SU-DHL-6 (cell line): Measurements from ENCODE around the gene RHEB.

ENCODE experiments used
- H2AFZ ChIP-seq: fragments of 200-600 bp; sonication (generic); 2 replicates; pipeline ENCODE4 v1.6.1; 2014; ENCODE audit warnings: low read depth, mild to moderate bottlenecking, moderate library complexity, mixed read lengths, antibody characterized with exemption, low read length; ENCODE audit not compliant: severe bottlenecking
- H3F3A ChIP-seq: fragments of 200-600 bp; shearing (Covaris generic); 2 replicates; pipeline ENCODE4 v1.6.0; 2016; ENCODE audit warnings: antibody characterized with exemption, mild to moderate bottlenecking; ENCODE audit not compliant: insufficient read depth
- H3K27ac ChIP-seq: fragments of 200-600 bp; sonication (generic); 2 replicates; pipeline ENCODE4 v1.5.1; 2016; ENCODE audit warnings: low read depth, mild to moderate bottlenecking, low read length, moderate library complexity, mixed read lengths
- H3K27me3 ChIP-seq: fragments of 200-600 bp; sonication (generic), shearing (Covaris generic); 2 replicates; pipeline ENCODE4 v1.6.0; 2014; ENCODE audit warnings: mild to moderate bottlenecking, low read length
- H3K36me3 ChIP-seq: fragments of 200-600 bp; sonication (generic); 2 replicates; pipeline ENCODE4 v1.6.1; 2014; ENCODE audit warnings: mild to moderate bottlenecking, low read length, mixed read lengths
- H3K4me2 ChIP-seq: fragments of 300-600, 200-600 bp; shearing (Covaris generic), sonication (generic); 2 replicates; pipeline ENCODE4 v1.6.0; 2014; ENCODE audit warnings: low read length, low read depth, mild to moderate bottlenecking; ENCODE audit not compliant: poor library complexity, severe bottlenecking
- H3K4me3 ChIP-seq: fragments of 200-600 bp; sonication (generic); 2 replicates; pipeline ENCODE4 v1.5.1; 2014; ENCODE audit warnings: antibody characterized with exemption, low read length, mild to moderate bottlenecking, mixed read lengths; ENCODE audit not compliant: insufficient read depth, poor library complexity, severe bottlenecking
- H3K79me2 ChIP-seq: fragments of 200-600 bp; sonication (generic); 2 replicates; pipeline ENCODE4 v1.6.1; 2014; ENCODE audit warnings: mild to moderate bottlenecking, low read length, moderate library complexity; ENCODE audit not compliant: insufficient read depth
- H3K9ac ChIP-seq: fragments of 200-600 bp; sonication (generic); 2 replicates; pipeline ENCODE4 v1.7.0; 2014; ENCODE audit warnings: mild to moderate bottlenecking, low read length
- H3K9me2 ChIP-seq: fragments of 200-600 bp; sonication (generic); replicated peaks from 2 replicates; pipeline ENCODE4 v1.6.1; 2014; ENCODE audit warnings: low read length; ENCODE audit not compliant: insufficient read depth
- H3K9me3 ChIP-seq: fragments of 200-600 bp; sonication (generic); 2 replicates; pipeline ENCODE4 v1.6.1; 2014; ENCODE audit warnings: low read length, mixed read lengths; ENCODE audit not compliant: insufficient read depth
- H4K20me1 ChIP-seq: fragments of 200-600 bp; sonication (generic); 2 replicates; pipeline ENCODE4 v1.6.1; 2014; ENCODE audit warnings: low read depth, mild to moderate bottlenecking, antibody characterized with exemption, low read length, moderate library complexity, mixed read lengths
- CTCF ChIP-seq: fragments of 200-600 bp; sonication (generic); IDR thresholded peaks from one replicate; pipeline ENCODE4 v1.5.1; 2017; ENCODE audit warnings: antibody characterized with exemption, mild to moderate bottlenecking, low read length, moderate library complexity; ENCODE audit not compliant: insufficient read depth, poor library complexity, severe bottlenecking
- EZH2phosphoT487 ChIP-seq: fragments of 200-600 bp; sonication (generic), shearing (Covaris generic); conservative IDR thresholded peaks from 2 replicates; pipeline ENCODE4 v1.6.1; 2018; ENCODE audit warnings: mild to moderate bottlenecking, antibody characterized with exemption, low read length, moderate library complexity, mixed read lengths

RHEB gene

DNA sequence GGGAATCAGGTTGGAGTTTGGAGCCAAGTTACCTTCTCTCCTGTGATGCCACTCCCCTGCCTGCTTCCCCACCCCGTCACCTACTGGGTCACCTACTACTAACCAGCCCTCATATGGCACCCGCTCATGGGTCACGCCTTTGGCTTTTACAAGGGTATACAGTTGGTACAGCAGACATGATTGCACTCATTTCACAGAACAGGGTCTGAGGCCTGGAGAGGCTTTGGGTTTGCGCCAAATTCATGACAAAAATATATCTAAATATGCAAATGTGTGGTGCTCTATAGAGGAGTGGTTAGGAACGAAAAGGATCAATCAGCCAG, 90.5 kb downstream of the RHEB start:
- no peaks in the 10 kb centered on the region for H3K27me3 ChIP-seq
- H4K20me1 ChIP-seq = no peaks in the 10 kb centered on the region
- H2AFZ ChIP-seq = no peak overlapping the region
- no peaks in the 10 kb centered on the region for H3K36me3 ChIP-seq
- no peaks in the 10 kb centered on the region for H3K79me2 ChIP-seq
- no peak overlapping the region for H3K4me3 ChIP-seq
- no peak overlapping the region for H3K4me2 ChIP-seq
- no peaks in the 10 kb centered on the region for H3F3A ChIP-seq
- no peak overlapping the region for H3K9ac ChIP-seq
- H3K9me3 ChIP-seq = no peaks in the 10 kb centered on the region
- H3K27ac ChIP-seq = no peak overlapping the region
- TF ChIP-seq CTCF (no peak), EZH2phosphoT487 (no peak)
- H3K9me2 ChIP-seq = no peaks in the 10 kb centered on the region

DNA sequence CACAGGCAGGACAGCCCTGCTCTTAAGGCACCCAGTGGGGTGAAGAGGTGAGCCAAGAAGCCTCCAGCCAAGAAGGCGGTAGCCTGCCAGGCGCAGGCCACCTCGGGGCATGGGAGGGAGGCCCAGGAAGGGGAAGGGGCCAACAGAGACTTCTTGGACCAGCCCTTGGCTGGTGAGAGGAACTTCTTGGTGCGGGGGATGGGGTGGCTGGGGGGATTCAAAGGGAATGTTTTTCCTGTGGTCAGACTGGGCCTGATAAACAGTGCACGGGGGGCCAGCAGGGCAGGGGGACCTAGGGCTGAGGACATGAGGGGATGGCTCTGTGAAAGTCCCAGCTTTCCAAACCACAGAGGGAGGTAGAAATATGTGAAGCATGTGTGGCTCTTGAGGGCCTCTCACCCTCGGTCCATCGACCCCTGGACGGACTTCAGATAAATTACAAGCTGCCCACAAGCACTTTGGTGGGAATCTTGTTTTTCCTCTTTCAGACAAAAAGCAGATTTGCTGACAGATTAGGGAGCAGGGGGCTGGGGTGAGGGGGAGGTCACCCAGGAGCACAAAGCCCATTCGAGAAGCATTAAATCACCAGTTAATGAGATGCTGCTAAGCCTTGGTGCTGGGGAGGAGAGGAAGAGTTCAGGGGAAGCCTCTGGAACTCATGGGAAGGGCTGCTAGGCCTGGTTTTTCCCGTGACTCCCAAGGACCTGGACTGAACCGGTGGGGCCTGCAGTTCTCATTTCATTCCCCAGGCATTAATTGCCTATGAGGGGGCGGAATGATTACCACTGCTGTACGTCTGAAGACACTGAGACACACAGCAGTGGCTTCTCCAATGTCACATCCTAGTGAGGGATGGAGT, 91.1 kb downstream of the RHEB start:
- Histone ChIP-seq H3K27me3 (no peaks in the 10 kb centered on the region), H3K36me3 (no peaks in the 10 kb centered on the region), H3K9ac (no peak overlapping the region), H3K9me2 (no peaks in the 10 kb centered on the region), H2AFZ (no peak overlapping the region), H3K9me3 (no peaks in the 10 kb centered on the region), H3K4me2 (no peak overlapping the region), H3F3A (no peaks in the 10 kb centered on the region), H3K79me2 (no peaks in the 10 kb centered on the region), H4K20me1 (no peaks in the 10 kb centered on the region), H3K4me3 (no peak overlapping the region), H3K27ac (no peak overlapping the region)
- TF ChIP-seq EZH2phosphoT487 = no peak
- no peak for TF ChIP-seq CTCF

- H3K9me3 ChIP-seq = no peaks in the 10 kb centered on the region
- H3K4me3 ChIP-seq = no peak overlapping the region
- no peak for TF ChIP-seq EZH2phosphoT487
- no peak for TF ChIP-seq CTCF
- H3F3A ChIP-seq = no peaks in the 10 kb centered on the region
- H2AFZ ChIP-seq = no peak overlapping the region
- no peaks in the 10 kb centered on the region for H4K20me1 ChIP-seq
- H3K27me3 ChIP-seq = no peaks in the 10 kb centered on the region
- no peaks in the 10 kb centered on the region for H3K9me2 ChIP-seq
- H3K27ac ChIP-seq = no peak overlapping the region
- no peak overlapping the region for H3K9ac ChIP-seq
- H3K4me2 ChIP-seq = no peak overlapping the region
- H3K36me3 ChIP-seq = no peaks in the 10 kb centered on the region
- H3K79me2 ChIP-seq = no peaks in the 10 kb centered on the region
Measured at GRCh38 chr7:151427705-151428377, 91.9 kb downstream of the RHEB start.
